ENCODE results near the gene KRTAP5-3.

- TF ChIP-seq CTCF (conservative IDR thresholded peaks at IDR 0.05) (no peak), EZH2 (IDR thresholded peaks at IDR 0.05; ENCODE audit: low read depth) (no peak)
Observed at GRCh38 chr11:1624621-1625020, 16.4 kb upstream of the KRTAP5-3 start.

All from PC-9 (cell line).